ENCODE results near the gene FAM177B. TPM values are rescaled to one million over a fixed set of nuclear protein-coding genes. Genes with fewer than 3 reads are reported as not detected.

Gene FAM177B
- total RNA-seq, 1 experiment from 2014 or later, result not detected

DNA sequence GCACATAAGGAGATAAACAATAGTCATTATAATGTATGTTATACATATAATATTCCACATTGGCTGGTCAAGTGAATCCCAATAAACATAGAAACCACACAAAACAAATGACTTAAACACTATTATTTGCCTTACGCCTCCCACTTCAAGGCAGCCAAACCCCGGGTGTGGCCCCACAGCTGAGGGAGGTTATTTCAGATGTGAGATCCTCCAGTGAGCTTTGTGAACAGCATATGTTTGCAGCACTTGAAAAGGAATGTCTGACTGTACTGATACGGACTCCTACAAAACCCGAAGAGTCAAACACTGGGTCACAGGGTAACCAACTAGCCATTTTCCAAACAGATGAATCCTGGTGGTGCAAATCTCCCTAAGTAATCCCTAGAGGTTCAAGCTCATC lies 50.7 kb downstream of the FAM177B start:
- DNase-seq, result no peak
- POLR2A ChIA-PET (ENCODE audit: unreplicated experiment), result no interaction called here
- TF ChIP-seq EZH2phosphoT487 (IDR thresholded peaks at IDR 0.05; ENCODE audit: borderline replicate concordance, low read length) (no peak), EZH2 (IDR thresholded peaks at IDR 0.05; ENCODE audit: low read length, unreplicated experiment) (no peak)
- TF ChIP-seq, protein P1, sequence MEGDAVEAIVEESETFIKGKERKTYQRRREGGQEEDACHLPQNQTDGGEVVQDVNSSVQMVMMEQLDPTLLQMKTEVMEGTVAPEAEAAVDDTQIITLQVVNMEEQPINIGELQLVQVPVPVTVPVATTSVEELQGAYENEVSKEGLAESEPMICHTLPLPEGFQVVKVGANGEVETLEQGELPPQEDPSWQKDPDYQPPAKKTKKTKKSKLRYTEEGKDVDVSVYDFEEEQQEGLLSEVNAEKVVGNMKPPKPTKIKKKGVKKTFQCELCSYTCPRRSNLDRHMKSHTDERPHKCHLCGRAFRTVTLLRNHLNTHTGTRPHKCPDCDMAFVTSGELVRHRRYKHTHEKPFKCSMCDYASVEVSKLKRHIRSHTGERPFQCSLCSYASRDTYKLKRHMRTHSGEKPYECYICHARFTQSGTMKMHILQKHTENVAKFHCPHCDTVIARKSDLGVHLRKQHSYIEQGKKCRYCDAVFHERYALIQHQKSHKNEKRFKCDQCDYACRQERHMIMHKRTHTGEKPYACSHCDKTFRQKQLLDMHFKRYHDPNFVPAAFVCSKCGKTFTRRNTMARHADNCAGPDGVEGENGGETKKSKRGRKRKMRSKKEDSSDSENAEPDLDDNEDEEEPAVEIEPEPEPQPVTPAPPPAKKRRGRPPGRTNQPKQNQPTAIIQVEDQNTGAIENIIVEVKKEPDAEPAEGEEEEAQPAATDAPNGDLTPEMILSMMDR (conservative IDR thresholded peaks at IDR 0.05; ENCODE audit: low read depth, low read length), result no peak

DNA sequence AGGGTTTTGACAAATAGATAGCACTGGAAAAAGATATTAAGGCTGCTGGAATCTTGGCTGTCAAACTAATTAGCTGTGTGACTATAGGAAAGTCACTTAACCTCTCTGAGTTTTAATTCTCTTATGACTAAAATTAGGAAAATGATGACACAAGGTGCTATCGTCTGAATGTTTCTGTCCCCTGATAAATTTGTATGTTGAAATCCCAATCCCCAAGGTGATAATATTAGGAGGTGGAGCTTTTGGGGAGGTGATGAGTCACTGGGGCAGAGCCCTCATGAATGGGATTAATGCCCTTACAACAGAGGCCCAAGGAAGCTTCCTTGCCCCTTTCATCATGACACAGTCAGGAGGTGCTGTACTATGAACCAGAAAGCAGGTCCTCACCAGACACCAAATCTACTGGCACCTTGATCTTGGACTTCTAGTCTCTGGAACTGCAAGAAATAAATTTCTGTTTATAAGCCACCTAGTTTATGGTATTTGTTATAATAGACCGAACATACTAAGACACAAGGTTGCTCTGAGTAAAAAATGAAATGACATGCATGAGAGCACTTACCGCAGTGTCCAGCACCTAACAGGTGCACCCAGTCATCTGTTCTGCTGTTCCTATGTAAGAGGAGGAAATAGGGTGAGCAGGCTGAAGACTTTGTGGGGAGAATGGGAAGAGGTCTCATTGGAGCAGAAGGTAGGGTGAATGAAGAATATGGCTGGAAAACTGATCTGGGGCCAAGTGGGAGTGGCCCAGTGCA lies 51.6 kb downstream of the FAM177B start:
- no peaks in the 10 kb centered on the region for H3K9me3 ChIP-seq (ENCODE audit: low read length)
- POLR2A ChIA-PET (ENCODE audit: unreplicated experiment), result no interaction called here
- no peaks in the 10 kb centered on the region for H3K79me2 ChIP-seq (ENCODE audit: low read length)
- ATAC-seq (no peak), DNase-seq (no peak)
- no peak overlapping the region for H2AFZ ChIP-seq (ENCODE audit: low read length)
- H3K9ac ChIP-seq (ENCODE audit: low read length), result no peak overlapping the region
- no peaks in the 10 kb centered on the region for H4K20me1 ChIP-seq (ENCODE audit: low read length)
- peaks cover 24% of the 10 kb centered on the region for H3K4me1 ChIP-seq (ENCODE audit: insufficient read depth, low read length)
- H3K27me3 ChIP-seq (ENCODE audit: low read length), result no peaks in the 10 kb centered on the region
- no peaks in the 10 kb centered on the region for H3F3A ChIP-seq (ENCODE audit: low read length, unreplicated experiment)
- no peak overlapping the region for H3K4me3 ChIP-seq (ENCODE audit: low read length)
- H3K4me2 ChIP-seq (ENCODE audit: low read length), result no peak overlapping the region
- TF ChIP-seq, protein P1 (conservative IDR thresholded peaks at IDR 0.05; ENCODE audit: low read depth, low read length), result no peak
- TF ChIP-seq EZH2 (IDR thresholded peaks at IDR 0.05; ENCODE audit: low read length, unreplicated experiment), result no peak
- intact Hi-C loops (cut with micrococcal nuclease), result no loop called here
- H3K36me3 ChIP-seq (ENCODE audit: low read depth, low read length), result no peaks in the 10 kb centered on the region
- no TSS peak for BruUV-seq (replicated peaks)
- CTCF ChIA-PET, result no interaction called here
- H3K27ac ChIP-seq (ENCODE audit: low read length), result no peak overlapping the region
- no peaks in the 10 kb centered on the region for H3K9me2 ChIP-seq (replicated peaks; ENCODE audit: low read length)

More for the DNA sequence above, 50.7 kb downstream of the FAM177B start:
- H3K4me1 ChIP-seq (ENCODE audit: insufficient read depth, low read length), result peaks cover 24% of the 10 kb centered on the region
- H3K9ac ChIP-seq (ENCODE audit: low read length), result no peak overlapping the region
- no peak overlapping the region for H3K4me3 ChIP-seq (ENCODE audit: low read length)
- no peaks in the 10 kb centered on the region for H4K20me1 ChIP-seq (ENCODE audit: low read length)
- H3K27ac ChIP-seq (ENCODE audit: low read length), result no peak overlapping the region
- no TSS peak for BruUV-seq (replicated peaks)
- intact Hi-C loops (cut with micrococcal nuclease), result no loop called here
- no peak for ATAC-seq
- no peak overlapping the region for H3K4me2 ChIP-seq (ENCODE audit: low read length)
- CTCF ChIA-PET, result no interaction called here
- H3K9me3 ChIP-seq (ENCODE audit: low read length), result no peaks in the 10 kb centered on the region
- H3F3A ChIP-seq (ENCODE audit: low read length, unreplicated experiment), result no peaks in the 10 kb centered on the region
- H3K36me3 ChIP-seq (ENCODE audit: low read depth, low read length), result no peaks in the 10 kb centered on the region
- H2AFZ ChIP-seq (ENCODE audit: low read length), result no peak overlapping the region
- no peaks in the 10 kb centered on the region for H3K9me2 ChIP-seq (replicated peaks; ENCODE audit: low read length)
- no peaks in the 10 kb centered on the region for H3K27me3 ChIP-seq (ENCODE audit: low read length)
- no peaks in the 10 kb centered on the region for H3K79me2 ChIP-seq (ENCODE audit: low read length)

DNA sequence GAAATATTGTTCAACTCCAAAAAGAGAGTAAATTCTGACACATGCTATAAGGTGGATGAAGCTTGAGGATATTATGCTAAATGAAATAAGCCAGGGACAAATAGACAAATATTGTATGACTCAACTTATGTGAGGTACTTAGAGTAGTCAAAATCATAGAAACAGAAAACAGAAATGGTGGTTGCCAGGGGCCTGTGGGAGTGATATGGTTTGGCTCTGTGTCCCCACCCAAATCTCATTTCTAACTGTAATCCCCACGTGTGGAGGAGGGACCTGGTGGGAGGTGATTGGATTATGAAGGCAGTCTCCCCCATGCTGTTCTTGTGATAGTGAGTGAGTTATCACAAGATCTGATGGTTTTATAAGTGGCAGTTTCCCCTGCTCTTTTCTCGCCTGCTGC lies 53.1 kb downstream of the FAM177B start:
- Histone ChIP-seq H3F3A (ENCODE audit: low read length, unreplicated experiment) (no peaks in the 10 kb centered on the region), H4K20me1 (ENCODE audit: low read length) (no peaks in the 10 kb centered on the region), H3K4me2 (ENCODE audit: low read length) (no peak overlapping the region), H3K4me3 (ENCODE audit: low read length) (no peak overlapping the region), H3K9me3 (ENCODE audit: low read length) (no peaks in the 10 kb centered on the region), H3K79me2 (ENCODE audit: low read length) (no peaks in the 10 kb centered on the region), H3K36me3 (ENCODE audit: low read depth, low read length) (no peaks in the 10 kb centered on the region), H2AFZ (ENCODE audit: low read length) (no peak overlapping the region), H3K9me2 (replicated peaks; ENCODE audit: low read length) (no peaks in the 10 kb centered on the region), H3K27ac (ENCODE audit: low read length) (no peak overlapping the region), H3K4me1 (ENCODE audit: insufficient read depth, low read length) (peaks cover 11% of the 10 kb centered on the region), H3K9ac (ENCODE audit: low read length) (no peak overlapping the region), H3K27me3 (ENCODE audit: low read length) (no peaks in the 10 kb centered on the region)
- POLR2A ChIA-PET (ENCODE audit: unreplicated experiment), result no interaction called here
- TF ChIP-seq, protein P1 (conservative IDR thresholded peaks at IDR 0.05; ENCODE audit: low read depth, low read length), result no peak
- TF ChIP-seq EZH2phosphoT487 (IDR thresholded peaks at IDR 0.05; ENCODE audit: borderline replicate concordance, low read length) (no peak), EZH2 (IDR thresholded peaks at IDR 0.05; ENCODE audit: low read length, unreplicated experiment) (no peak)
- intact Hi-C loops (cut with micrococcal nuclease), result loop anchor here (10.0 kb wide), 1 partner anchor 895 kb away; no protein-coding TSS in a partner anchor
- no TSS peak for BruUV-seq (replicated peaks)
- CTCF ChIA-PET, result no interaction called here
- ATAC-seq, result no peak
- DNase-seq, result no peak

Data from PC-3 (cell line).